Liver (tissue), 9 donors: ENCODE data around the gene MMP27. TPM values are rescaled to one million over a fixed set of nuclear protein-coding genes. Genes with fewer than 3 reads are reported as not detected.

Experiments used
- DNase-seq: peaks from one replicate; pipeline ENCODE4 v3.0.0-alpha.2; 2017; ENCODE audit warnings: low spot score
- H3K27ac ChIP-seq, 2 donors: one replicate each; pipeline ENCODE4 v1.7.0; 2013; ENCODE audit warnings: inconsistent platforms in 2 of 2, low read length in 2 of 2, control low read depth in 1 of 2, low read depth in 1 of 2, mild to moderate bottlenecking in 1 of 2
- H3K27me3 ChIP-seq, 4 donors: one replicate each; pipeline versions ENCODE4 v1.6.1 to v1.7.0; 2013; ENCODE audit warnings: low read length in 3 of 4, inconsistent platforms in 1 of 4, mild to moderate bottlenecking in 1 of 4, moderate library complexity in 1 of 4; ENCODE audit not compliant: control insufficient read depth in 4 of 4, insufficient read depth in 4 of 4
- H3K36me3 ChIP-seq, 4 donors: one replicate each; pipeline versions ENCODE4 v1.6.1 to v1.7.0; 2013; ENCODE audit warnings: low read length in 3 of 4, mild to moderate bottlenecking in 3 of 4, low read depth in 1 of 4, moderate library complexity in 1 of 4; ENCODE audit not compliant: control insufficient read depth in 4 of 4, insufficient read depth in 3 of 4
- H3K4me1 ChIP-seq, 4 donors: one replicate each; pipeline versions ENCODE4 v1.6.1 to v1.7.0; 2013; ENCODE audit warnings: low read length in 3 of 4, mild to moderate bottlenecking in 3 of 4, moderate library complexity in 1 of 4; ENCODE audit not compliant: control insufficient read depth in 4 of 4, insufficient read depth in 4 of 4
- H3K4me3 ChIP-seq, 3 donors: one replicate each; pipeline versions ENCODE4 v1.6.1 to v1.7.0; 2013; ENCODE audit warnings: low read length in 3 of 3, control low read depth in 1 of 3, low read depth in 1 of 3, mild to moderate bottlenecking in 1 of 3
- H3K9ac ChIP-seq, 2 donors: one replicate each; pipeline ENCODE4 v1.7.0; 2013; ENCODE audit warnings: low read length in 2 of 2, mild to moderate bottlenecking in 2 of 2, moderate library complexity in 2 of 2, control low read depth in 1 of 2, low read depth in 1 of 2
- H3K9me3 ChIP-seq, 4 donors: one replicate each; pipeline versions ENCODE4 v1.6.1 to v1.7.0; 2013; ENCODE audit warnings: low read length in 3 of 4; ENCODE audit not compliant: control insufficient read depth in 4 of 4
- GABPA ChIP-seq, 2 donors: IDR thresholded peaks in 1 of 2; conservative IDR thresholded peaks in 1 of 2; 2 replicates each; pipeline ENCODE4 v1.6.1; 2016; ENCODE audit warnings: antibody characterized with exemption in 2 of 2, mild to moderate bottlenecking in 1 of 2, moderate library complexity in 1 of 2
- HNF4A ChIP-seq, 2 donors: conservative IDR thresholded peaks; 2 replicates each; pipeline ENCODE4 v1.6.1; 2016; ENCODE audit warnings: antibody characterized with exemption in 2 of 2, mild to moderate bottlenecking in 2 of 2
- NR2F2 ChIP-seq: IDR thresholded peaks from 2 replicates; pipeline ENCODE4 v1.6.1; 2016; ENCODE audit warnings: antibody characterized with exemption
- RAD21 ChIP-seq, 2 donors: IDR thresholded peaks; 2 replicates each; pipeline ENCODE4 v1.6.1; 2016; ENCODE audit warnings: antibody characterized with exemption in 2 of 2, mild to moderate bottlenecking in 2 of 2
- YY1 ChIP-seq: IDR thresholded peaks from 2 replicates; pipeline ENCODE4 v1.6.1; 2016; ENCODE audit warnings: antibody characterized with exemption, mild to moderate bottlenecking
- WGBS: extraction: QIAGEN DNeasy Blood & Tissue Kit; methylation state at CpG from one replicate; pipeline ENCODE4 v1.1.7; 2013; 5-methylcytosine and 5-hydroxymethylcytosine counted together
- polyA plus RNA-seq, 2 donors: library from polyadenylated mRNA; stranded (reverse) in 1 of 2; unstranded in 1 of 2; fragments of 200-250 nt in 1 of 2; fragments of >200 nt in 1 of 2; fragmentation: Nextera tagmentation in 1 of 2; extraction: Ambion mirVana in 1 of 2; gene quantifications; one replicate each; pipeline versions ENCODE4 v1.2.1 to v1.2.3, GENCODE V29; 2013 to 2015
- total RNA-seq, 2 donors: library from RNA; depleted of rRNA; stranded (reverse); fragments of >200 nt; gene quantifications; one replicate each; pipeline ENCODE4 v1.2.3, GENCODE V29; 2014
- TF ChIP-seq, protein P1 (sequence below): IDR thresholded peaks from 2 replicates; pipeline ENCODE4 v1.6.1; 2016; ENCODE audit warnings: antibody characterized with exemption, mild to moderate bottlenecking
- TF ChIP-seq, protein P2 (sequence below): fragments of 150-350 bp; IDR thresholded peaks from 2 replicates; pipeline ENCODE4 v1.5.1; 2017; ENCODE audit warnings: improper control_type of control experiment, low read depth, low read length; ENCODE audit not compliant: missing input control
- TF ChIP-seq, protein P3 (sequence below): IDR thresholded peaks from 2 replicates; pipeline ENCODE4 v1.6.1; 2016; ENCODE audit warnings: antibody characterized with exemption
- TF ChIP-seq, protein P4 (sequence below): IDR thresholded peaks from 2 replicates; pipeline ENCODE4 v1.6.1; 2016; ENCODE audit warnings: antibody characterized with exemption
- donor health status: healthy.
- donor health status: healthy.
- donor health status: healthy.
- donor health status: healthy.
- donor health status: healthy.

Gene MMP27
- total and polyA plus RNA-seq, 4 donors = not detected

- 3% methylated on average over 4 of the region's 4 CpGs for WGBS
- peak; percentile 96 to 98 for TF ChIP-seq RAD21 (IDR thresholded peaks at IDR 0.05)
- TF ChIP-seq YY1 = no peak
- TF ChIP-seq, protein P1, sequence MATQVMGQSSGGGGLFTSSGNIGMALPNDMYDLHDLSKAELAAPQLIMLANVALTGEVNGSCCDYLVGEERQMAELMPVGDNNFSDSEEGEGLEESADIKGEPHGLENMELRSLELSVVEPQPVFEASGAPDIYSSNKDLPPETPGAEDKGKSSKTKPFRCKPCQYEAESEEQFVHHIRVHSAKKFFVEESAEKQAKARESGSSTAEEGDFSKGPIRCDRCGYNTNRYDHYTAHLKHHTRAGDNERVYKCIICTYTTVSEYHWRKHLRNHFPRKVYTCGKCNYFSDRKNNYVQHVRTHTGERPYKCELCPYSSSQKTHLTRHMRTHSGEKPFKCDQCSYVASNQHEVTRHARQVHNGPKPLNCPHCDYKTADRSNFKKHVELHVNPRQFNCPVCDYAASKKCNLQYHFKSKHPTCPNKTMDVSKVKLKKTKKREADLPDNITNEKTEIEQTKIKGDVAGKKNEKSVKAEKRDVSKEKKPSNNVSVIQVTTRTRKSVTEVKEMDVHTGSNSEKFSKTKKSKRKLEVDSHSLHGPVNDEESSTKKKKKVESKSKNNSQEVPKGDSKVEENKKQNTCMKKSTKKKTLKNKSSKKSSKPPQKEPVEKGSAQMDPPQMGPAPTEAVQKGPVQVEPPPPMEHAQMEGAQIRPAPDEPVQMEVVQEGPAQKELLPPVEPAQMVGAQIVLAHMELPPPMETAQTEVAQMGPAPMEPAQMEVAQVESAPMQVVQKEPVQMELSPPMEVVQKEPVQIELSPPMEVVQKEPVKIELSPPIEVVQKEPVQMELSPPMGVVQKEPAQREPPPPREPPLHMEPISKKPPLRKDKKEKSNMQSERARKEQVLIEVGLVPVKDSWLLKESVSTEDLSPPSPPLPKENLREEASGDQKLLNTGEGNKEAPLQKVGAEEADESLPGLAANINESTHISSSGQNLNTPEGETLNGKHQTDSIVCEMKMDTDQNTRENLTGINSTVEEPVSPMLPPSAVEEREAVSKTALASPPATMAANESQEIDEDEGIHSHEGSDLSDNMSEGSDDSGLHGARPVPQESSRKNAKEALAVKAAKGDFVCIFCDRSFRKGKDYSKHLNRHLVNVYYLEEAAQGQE = no peak
- TF ChIP-seq, protein P2, sequence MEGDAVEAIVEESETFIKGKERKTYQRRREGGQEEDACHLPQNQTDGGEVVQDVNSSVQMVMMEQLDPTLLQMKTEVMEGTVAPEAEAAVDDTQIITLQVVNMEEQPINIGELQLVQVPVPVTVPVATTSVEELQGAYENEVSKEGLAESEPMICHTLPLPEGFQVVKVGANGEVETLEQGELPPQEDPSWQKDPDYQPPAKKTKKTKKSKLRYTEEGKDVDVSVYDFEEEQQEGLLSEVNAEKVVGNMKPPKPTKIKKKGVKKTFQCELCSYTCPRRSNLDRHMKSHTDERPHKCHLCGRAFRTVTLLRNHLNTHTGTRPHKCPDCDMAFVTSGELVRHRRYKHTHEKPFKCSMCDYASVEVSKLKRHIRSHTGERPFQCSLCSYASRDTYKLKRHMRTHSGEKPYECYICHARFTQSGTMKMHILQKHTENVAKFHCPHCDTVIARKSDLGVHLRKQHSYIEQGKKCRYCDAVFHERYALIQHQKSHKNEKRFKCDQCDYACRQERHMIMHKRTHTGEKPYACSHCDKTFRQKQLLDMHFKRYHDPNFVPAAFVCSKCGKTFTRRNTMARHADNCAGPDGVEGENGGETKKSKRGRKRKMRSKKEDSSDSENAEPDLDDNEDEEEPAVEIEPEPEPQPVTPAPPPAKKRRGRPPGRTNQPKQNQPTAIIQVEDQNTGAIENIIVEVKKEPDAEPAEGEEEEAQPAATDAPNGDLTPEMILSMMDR = peak; percentile 88
- TF ChIP-seq HNF4A (conservative IDR thresholded peaks at IDR 0.05) = peak in 1 of 2 donors; percentile 25
- DNase-seq = no peak
- H3K36me3 ChIP-seq = no peaks in the 10 kb centered on the region
- H3K27ac ChIP-seq = no peak overlapping the region
- no peaks in the 10 kb centered on the region for H3K27me3 ChIP-seq
- no peaks in the 10 kb centered on the region for H3K4me1 ChIP-seq
- H3K9me3 ChIP-seq = no peaks in the 10 kb centered on the region
- no peak overlapping the region for H3K4me3 ChIP-seq
- H3K9ac ChIP-seq = no peak overlapping the region
Observed at GRCh38 chr11:102666331-102666957, 39.1 kb downstream of the MMP27 start.

DNA sequence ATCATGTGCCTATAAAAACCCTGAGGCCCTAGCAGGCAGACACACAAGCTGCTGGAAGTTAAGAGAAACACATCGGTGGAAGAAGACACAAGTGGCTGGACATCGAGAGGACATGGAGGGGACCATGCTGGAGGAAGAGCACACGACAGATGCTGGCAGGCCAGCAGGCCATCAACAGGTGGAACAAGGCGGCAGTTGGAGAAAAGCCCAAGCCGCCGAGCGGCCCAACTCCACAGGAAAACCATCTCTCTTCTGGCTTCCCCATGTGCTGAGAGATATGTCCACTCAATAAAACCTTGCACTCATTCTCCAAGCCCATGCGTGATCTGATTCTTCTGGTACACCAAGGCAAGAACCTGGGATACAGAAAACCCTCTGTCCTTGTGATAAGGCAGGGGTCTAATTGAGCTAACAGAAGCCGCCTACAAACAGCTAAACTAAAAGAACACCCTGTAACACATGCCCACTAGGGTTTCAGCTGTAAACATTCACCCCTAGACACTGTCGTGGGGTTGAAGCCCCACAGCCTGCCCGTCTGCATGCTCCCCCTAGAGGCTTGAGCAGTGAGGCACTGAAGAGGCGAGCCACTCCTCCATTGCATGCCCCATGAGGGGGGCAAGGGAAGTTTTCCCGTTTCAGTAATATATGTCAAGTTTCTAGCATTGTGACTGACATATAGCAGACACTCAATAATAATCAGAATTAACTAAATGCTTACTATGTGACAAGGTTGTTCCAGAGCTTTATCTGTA, 41.4 kb downstream of the MMP27 start:
- H3K4me3 ChIP-seq = no peak overlapping the region
- H3K4me1 ChIP-seq = no peaks in the 10 kb centered on the region
- no peak for DNase-seq
- no peak overlapping the region for H3K27ac ChIP-seq
- H3K9me3 ChIP-seq = no peaks in the 10 kb centered on the region
- H3K27me3 ChIP-seq = no peaks in the 10 kb centered on the region
- H3K9ac ChIP-seq = no peak overlapping the region
- 84% methylated on average over 13 of the region's 13 CpGs for WGBS
- H3K36me3 ChIP-seq = no peaks in the 10 kb centered on the region
- TF ChIP-seq, protein P3, sequence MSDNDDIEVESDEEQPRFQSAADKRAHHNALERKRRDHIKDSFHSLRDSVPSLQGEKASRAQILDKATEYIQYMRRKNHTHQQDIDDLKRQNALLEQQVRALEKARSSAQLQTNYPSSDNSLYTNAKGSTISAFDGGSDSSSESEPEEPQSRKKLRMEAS = no peak
- TF ChIP-seq RAD21 (IDR thresholded peaks at IDR 0.05) (peak in 1 of 2 donors; percentile 60), GABPA (IDR thresholded peaks at IDR 0.05 in 1 of 2, conservative IDR thresholded peaks at IDR 0.05 in 1 of 2) (no peak), NR2F2 (no peak)
- TF ChIP-seq, protein P4, sequence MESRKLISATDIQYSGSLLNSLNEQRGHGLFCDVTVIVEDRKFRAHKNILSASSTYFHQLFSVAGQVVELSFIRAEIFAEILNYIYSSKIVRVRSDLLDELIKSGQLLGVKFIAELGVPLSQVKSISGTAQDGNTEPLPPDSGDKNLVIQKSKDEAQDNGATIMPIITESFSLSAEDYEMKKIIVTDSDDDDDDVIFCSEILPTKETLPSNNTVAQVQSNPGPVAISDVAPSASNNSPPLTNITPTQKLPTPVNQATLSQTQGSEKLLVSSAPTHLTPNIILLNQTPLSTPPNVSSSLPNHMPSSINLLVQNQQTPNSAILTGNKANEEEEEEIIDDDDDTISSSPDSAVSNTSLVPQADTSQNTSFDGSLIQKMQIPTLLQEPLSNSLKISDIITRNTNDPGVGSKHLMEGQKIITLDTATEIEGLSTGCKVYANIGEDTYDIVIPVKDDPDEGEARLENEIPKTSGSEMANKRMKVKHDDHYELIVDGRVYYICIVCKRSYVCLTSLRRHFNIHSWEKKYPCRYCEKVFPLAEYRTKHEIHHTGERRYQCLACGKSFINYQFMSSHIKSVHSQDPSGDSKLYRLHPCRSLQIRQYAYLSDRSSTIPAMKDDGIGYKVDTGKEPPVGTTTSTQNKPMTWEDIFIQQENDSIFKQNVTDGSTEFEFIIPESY = no peak
